HG02970 (cell line): Measurements from ENCODE around the gene PPP6R3.

ENCODE experiments used
- ATAC-seq: cut with Tn5 transposase; IDR thresholded peaks from one replicate; pipeline ENCODE4 v1.9.1; 2021; ENCODE audit warnings: mild to moderate bottlenecking, moderate library complexity, moderate number of reproducible peaks; ENCODE audit not compliant: unreplicated experiment, low FRiP score

The PPP6R3 gene

GRCh38 chr11:68480852-68481510 is 20.4 kb downstream of the PPP6R3 start:
- ATAC-seq: no peak

DNA sequence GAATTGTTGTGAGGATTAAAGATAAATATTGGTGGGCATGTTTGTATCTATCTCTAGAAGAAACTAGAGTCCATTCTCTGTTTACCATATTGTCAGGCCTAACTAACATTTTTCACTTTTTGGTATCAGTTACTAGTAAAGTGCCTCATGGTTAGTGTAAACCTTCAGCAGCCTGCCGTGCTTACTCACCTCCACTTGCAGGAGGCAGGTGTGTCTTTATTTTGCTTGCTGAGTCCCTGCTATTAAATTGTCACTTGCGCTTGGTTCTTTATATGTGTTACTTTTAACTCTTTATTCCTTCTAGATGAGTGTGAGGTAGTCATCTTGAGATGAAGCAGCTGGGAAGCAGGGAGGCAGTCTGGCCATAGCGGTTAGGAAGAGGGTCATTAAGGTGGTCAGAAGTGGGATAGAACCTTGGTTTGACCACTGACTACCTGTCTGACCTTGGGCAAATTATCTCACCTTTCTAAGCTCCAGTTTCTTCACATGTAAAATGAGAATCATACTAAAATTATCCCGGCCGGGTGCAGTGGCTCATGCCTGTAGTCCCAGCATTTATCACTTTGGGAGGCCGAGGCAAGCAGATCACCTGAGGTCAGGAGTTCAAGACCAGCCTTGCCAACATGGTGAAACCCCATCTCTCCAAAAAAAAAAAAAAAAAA is 21.2 kb downstream of the PPP6R3 start:
- no peak for ATAC-seq

- no peak for ATAC-seq
Measured at GRCh38 chr11:68488623-68489022, 28.1 kb downstream of the PPP6R3 start.

DNA sequence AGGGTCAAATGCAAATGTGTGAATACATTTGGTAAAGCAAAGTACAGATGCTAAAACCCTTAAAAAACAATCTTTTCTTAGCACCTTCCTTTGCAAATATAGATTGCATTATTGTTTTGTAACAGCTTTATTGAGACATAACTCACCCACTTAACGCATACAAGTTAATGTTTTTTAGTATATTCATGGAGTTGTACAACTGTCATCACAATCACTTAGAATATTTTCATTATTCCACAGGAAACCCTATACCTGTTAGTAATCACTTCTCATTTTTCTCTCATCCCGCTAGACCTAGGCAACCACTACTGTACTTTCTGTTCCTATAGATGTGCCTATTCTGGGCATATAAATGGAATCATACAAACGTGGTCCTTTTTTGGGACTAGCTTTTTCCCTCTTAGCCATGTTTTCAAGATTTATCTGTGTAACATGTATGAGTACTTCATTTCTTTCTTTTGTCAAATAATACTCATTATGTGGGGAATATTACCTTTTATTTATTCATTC is 34.7 kb downstream of the PPP6R3 start:
- no peak for ATAC-seq

DNA sequence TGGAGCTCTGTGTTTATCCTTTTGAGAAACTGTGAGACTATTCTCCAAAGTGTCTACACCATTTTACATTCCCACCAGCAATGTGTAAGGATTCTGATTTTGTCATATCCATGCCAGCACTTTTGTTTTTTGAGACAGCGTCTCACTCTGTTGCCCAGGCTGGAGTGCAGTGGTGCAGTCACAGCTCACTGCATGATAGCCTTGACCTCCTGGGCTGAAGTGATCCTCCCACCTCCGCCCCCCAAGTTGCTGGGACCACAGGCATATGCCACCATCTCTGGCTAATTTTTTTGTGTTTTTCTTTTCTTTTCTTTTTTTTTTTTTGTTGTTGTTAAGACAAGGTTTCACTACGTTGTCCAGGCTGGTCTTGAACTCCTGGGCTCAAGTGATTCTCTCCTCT is 35.3 kb downstream of the PPP6R3 start:
- no peak for ATAC-seq

DNA sequence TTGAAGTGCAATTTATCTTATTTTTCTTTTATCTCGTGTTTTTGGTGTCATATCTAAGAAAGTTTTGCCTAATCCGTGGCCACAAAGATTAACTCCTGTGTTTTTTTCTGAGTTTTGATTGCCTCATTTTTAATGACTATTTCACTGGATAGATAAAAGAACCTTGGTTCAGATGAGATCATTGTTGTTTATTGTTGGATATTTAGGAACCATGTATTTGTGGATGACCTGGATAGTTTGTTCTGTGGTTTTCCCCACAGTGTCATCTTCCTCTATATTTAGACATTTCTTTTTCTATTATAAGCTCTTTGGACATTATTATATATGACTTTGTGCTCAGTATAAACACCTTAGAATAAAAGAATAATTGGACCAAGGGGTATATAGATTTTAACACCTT is 37.2 kb downstream of the PPP6R3 start:
- no peak for ATAC-seq

DNA sequence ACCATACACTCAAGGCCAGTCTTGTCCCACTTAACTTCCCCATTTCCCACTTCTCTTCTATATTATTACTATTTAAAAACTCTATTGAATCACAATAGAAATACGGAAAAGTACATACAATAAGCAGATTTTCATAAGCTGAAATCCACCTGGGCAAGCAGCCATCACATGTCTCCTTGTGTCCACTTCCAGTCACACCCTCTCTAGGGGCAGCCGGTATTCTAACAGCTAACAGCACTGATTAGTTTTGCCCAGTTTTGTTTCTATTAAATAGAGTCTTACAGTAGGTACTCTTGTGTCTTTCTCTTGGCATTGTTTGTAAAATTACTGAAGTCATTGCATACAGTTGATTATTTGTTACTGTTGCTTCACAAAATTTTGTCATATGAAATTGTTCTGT is 37.8 kb downstream of the PPP6R3 start:
- no peak for ATAC-seq

DNA sequence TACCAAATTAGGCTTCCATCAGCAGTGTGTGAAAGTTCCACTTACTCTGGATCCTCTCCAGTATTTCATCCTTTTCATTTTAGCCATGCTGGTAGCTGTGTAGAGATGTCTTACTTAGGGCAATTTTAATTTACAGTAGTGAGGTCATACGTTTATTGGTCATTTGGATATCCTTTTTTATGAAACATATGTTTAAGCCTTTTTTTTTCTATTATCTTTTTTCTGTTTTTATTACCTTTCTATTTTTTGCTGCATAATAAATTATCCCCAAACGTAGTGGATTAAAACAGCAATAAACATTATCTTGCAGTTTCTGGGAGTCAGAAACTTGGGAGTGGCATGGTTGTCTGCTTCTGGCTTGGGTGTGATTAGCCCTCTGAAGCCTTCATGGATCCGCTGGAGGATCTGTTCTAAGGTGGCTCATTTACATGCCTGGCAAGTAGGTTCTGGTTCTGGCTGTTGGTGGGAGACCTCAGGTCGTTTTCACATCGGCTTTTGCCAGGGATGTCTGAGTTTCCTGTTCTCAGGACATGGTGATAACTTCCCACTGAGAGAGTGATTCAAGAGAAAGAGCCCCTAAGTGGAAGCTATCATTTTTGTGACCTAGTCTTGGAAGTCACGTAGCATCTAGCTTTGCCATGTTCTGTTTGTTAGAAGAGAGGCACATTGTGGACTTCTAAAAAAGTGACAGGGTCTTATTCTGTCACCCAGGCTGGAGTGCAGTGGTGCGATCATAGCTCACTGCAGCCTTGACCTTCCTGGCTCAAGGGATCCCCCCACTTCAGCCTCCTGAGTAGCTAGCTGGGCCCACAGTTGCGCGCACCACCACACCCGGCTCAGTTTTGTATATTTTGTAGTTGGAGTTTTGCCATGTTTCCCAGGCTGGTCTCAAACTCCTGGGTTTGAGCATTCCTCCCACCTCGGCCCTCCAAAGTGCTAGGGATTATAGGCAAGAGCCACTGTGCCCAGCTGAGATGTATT is 38.6 kb downstream of the PPP6R3 start:
- no peak for ATAC-seq

- ATAC-seq: no peak
Measured at GRCh38 chr11:68500206-68500605, 39.7 kb downstream of the PPP6R3 start.

DNA sequence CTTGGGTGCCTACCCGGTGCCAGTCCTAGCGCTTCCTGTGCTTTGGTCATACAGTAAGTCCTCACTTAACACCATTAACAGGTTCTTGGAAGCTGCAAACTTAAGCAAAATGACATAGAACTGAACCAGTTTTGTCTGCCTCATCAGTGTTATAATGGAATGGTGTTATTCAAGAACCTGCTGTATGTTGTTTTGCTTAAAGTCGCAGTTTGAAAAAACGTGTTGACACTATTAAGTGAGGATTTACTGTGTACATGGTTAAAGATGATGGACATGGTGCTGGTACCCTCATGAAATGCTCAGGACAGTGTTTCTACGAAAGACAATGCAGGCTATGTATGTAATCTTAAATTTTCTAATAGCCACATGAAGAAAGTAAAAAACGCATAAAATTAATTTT is 41.3 kb downstream of the PPP6R3 start:
- no peak for ATAC-seq

DNA sequence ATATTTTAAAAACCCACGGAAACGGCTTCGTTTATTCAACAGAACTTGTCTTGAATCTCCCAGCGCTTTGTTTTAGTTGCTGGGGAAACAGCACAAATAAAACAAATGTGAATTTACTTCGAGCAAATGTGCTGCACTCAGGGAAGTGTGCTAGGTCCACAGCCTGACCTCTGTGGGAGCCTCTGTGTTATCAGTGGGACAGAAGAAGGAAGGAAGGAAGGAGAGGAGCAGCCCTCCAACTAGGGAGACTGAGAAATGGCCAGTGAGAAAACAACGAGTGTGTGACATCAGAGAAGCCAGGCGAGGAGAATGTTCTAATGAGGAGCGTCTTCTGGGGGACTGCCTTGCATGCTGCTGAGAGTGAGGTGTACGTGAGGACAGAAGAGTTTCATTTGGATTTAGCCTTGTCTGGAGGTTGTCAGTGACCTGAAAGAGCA is 42.7 kb downstream of the PPP6R3 start:
- ATAC-seq: no peak

DNA sequence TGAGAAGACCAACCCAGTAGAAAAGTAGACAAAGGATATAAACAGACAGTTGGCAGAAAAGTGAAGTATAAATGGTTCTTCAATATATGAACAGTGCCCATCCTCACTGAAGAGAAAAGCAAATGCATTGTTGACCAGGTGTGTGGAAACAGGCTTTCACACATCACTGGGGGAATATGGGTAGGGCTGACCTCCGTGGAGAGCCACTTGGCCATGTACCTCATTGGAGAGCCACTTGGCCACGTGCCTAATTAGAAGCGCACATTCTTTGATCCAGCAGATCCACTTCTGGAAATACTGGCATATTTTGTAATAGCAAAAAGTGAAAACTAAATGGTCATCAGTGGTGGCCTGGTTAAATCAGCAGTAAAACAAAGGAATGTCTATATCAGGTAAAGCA is 43.2 kb downstream of the PPP6R3 start:
- no peak for ATAC-seq

- ATAC-seq: no peak
Measured at GRCh38 chr11:68504432-68505066, 44.0 kb downstream of the PPP6R3 start.

DNA sequence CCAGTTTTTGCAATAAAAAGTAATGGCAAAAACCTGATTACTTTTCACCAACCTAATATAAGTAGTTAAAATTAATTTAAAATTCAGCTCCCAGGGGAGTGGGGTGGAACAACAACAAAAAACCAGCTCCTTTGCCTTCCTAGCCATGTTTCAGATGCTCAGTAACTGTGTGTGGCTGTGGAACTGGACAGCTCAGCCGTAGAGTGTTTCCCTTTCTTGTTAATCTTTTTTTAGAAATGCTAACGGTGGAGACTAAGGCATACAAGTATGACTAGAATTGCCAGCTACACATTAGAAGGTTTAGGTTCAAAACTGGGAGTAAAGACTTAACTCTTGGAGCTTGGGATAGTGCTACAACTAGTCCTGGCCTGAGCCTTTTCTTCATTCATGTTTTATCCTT is 45.0 kb downstream of the PPP6R3 start:
- no peak for ATAC-seq

DNA sequence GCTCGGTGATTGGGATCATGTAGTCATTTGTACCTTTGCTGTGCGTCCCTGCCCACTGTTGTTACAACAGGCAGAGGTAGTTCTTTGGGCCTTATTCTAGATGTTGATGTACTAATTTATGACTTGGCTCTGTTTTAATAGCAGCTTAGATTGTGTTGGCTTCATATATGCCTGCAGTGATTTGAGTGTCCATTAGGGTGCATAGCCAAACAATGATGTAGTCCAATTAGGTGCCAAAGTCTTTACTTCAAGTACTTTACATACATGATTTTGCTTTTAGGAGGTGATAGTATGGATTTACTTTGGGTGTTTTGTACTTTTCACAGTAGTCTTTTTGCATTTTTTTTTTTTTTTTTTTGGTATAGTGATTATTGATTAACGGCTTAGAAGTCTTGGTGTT is 46.4 kb downstream of the PPP6R3 start:
- no peak for ATAC-seq

- no peak for ATAC-seq
Measured at GRCh38 chr11:68508425-68508824, 47.9 kb downstream of the PPP6R3 start.

- ATAC-seq: no peak
Measured at GRCh38 chr11:68509066-68509465, 48.5 kb downstream of the PPP6R3 start.

DNA sequence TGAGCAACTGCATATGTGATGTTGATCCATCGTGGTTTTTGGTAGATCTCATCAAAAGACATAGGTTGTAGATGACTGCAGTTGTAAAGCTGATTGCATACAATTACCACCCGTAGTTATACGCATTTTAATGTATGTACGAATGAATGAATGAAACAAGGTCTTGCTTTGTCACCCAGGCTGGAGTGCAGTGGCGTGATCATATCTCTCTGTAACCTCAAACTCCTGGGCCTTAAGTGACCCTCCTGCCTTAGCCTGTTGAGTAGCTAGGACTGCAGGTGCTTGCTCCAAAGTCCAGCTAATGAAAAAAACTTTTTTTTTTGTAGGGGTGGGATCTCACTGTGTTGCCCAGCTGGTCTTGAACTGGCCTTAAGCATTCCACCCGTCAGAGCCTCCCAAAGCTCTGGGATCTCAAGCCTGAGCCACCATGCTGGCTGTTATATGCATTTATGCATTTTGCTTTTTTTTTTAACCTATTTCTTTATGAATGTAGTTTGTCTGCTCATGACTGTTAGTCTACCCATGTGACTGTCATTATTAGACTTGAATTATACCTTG is 53.5 kb downstream of the PPP6R3 start:
- ATAC-seq: no peak

DNA sequence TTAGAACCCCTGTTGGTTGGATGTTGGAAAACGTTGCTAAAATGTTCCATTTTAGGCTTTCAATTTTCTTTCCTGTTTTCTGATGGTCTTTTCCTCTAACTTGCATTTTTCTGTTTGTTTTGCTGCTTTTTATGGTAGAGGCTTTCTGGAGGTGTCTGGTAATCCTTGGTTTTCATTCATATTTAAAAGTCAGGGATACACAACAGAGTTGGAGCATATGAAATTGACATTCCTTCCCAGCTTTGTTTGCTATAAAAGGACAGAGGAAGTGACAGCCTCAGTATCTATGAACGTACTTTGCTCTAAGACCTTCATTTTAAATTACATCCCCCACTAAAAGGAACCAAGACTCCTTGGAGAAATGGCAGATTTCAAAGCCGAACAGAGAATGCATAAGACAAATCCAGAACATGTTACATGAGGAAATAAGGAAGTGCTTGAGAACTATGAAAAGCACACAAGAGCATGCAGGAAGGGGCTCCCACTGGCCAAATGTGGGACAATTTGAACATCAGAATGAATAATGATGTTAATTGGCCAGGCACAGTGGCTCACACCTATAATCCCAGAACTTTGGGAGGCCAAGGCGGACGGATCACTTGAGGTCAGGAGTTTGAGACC is 56.7 kb downstream of the PPP6R3 start:
- no peak for ATAC-seq

DNA sequence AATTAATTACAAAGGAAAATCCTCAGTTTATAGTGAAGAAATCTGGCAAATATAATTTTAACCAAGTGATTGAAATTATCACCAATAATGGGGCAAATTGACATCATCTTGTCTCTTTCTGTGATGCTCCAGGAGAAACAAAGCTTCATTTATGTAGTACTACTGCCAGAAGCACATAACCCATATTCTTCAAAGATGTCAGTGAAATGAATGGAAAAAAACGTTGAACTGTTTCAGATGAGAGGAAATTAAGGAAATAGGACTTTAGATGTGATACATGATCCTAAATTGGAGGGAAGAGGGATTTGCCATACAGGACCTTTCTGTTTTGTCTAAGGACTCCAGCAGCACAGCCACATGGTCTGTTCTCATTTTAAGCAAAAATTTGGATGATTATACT is 57.6 kb downstream of the PPP6R3 start:
- no peak for ATAC-seq
